NCI-H524 (cell line): ENCODE measurements around the gene ACAP2.
A peak's percentile ranks its signal among the peaks of the same experiment; 100 is the strongest.
"Not testable (repeated sequence)": the region's sequence is repeated elsewhere in the genome, so short reads cannot be mapped to it uniquely, and the experiment has no call there.

Experiments used
- DNase-seq, 2 experiments: peaks; one replicate each; lab custom pipeline; 2025; lab: John Stamatoyannopoulos, UW

ACAP2 gene

GRCh38 chr3:195290643-195291042, 152.2 kb downstream of the ACAP2 start:
- not testable (repeated sequence) for DNase-seq

- DNase-seq = no peak
Measured at GRCh38 chr3:195286115-195286872, 156.5 kb downstream of the ACAP2 start.

GRCh38 chr3:195285372-195285771, 157.4 kb downstream of the ACAP2 start:
- DNase-seq = no peak

GRCh38 chr3:195284842-195285241, 158.0 kb downstream of the ACAP2 start:
- DNase-seq = no peak

GRCh38 chr3:195282961-195283360, 159.9 kb downstream of the ACAP2 start:
- DNase-seq = no peak

GRCh38 chr3:195274259-195274966, 168.4 kb downstream of the ACAP2 start:
- no peak for DNase-seq

DNA sequence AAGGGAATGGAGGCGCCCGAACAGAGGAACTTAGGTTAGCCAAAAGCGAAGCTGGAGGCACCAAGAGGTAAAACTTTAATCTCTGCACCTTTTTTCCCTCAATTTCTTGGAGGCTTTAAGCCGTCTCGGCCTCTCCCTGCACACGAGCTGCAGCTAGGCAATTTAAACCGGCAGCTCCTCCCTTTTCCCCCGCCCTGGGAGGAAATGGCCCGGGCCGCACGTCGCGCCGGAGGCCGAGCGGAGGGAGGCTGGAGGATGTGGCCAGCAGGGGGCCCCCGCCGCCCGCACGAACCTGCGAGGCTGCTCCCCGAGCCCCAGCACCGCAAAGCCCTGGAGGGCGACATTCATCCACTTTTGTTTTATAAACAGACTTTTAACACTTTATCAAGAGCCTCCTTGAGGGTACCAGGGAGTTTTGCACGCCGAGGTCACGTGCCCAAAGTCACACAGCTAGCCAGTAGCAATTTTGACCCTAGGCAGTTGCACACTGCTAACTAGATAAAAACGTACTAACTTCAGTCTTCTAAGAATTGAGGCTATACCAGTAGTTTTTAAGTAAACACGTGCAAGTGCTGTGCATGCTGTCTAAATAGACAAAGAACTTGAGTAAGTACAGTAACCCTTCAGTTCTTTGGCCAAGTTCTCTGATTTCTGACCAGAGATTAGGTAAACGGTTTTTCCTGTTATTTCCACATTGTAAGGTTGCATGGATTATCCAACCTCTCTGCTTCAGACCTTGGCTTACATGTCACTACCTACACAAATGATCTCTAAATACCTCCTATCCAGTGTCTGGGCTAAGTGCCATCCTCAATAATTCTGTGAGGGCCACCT, 171.2 kb downstream of the ACAP2 start:
- DNase-seq = peak; percentile 94 to 95

- peak; percentile 95 to 96 for DNase-seq
Measured at GRCh38 chr3:195270817-195271409, 171.9 kb downstream of the ACAP2 start, which contains the start of gene XXYLT1. Gene XXYLT1, minus strand, starts transcription at chr3:195271159. Its CDS starts 101 bp downstream, at chr3:195271058.

DNA sequence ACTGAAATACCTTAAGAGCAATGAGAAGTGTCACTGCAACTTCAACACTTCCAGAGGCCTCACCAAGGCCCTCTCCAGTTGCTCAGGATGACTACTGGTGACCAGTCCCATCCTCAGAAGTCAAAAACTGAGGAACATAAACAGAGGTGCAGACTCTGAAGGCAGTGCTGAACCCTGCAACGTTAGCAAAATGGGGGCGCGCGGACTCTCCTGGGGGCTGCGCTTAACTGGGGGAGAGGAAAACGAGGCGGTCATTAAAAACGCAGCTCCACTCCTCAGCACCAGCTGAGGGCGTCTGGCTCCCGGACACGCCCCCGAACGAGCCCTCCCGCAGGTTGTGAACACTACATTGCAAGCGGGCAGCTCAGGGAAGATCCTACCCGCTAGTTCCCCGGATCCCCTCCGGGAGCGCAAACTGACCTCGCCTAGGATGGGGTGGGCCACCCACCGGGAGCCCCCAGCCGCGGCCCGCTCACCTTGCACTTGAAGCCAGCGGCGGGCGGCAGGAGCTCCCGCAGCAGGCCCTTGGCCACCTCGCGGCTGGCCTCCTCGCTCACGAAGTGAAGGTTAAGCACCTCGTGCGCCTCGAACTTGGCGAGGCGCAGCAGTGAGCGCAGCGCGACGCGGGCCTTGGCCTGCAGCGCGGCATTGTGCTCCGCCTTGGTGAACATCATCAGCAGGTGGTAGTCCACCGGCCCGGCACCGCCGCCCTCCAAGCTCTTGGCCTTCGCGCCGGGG, 172.6 kb downstream of the ACAP2 start:
- peak; percentile 64 to 78 for DNase-seq

DNA sequence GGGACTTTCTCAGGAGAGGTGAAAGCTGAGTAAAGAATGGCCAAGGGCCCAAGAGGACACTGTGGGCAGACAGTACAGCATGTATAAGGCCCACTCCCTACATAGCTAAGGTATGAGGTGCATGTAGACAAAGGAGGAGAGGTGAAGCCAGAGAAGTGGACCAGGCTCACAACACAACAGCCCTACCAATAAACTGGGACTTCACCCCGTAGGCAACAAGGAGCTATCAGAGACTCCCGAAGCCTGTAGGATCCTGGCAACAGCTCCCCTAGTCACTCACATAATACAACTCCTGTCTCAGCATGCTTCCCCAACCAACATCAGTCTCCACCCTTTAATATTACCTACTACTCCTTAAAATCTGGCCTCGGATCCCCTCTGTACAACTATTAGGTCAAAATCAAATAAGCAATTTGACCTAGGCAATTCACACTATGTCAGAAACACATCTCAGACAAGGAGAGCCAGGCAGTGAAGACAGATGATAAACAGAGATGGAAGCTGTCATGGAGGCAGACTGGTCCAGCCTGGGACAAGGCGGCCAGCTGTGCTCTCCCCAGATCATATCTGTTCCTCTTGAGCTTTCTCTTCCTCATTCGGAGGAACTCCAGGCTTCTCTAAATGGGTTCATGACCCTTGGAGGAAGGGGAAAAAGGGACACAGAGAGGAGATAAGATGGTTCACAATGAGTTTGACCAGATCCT, 173.3 kb downstream of the ACAP2 start:
- DNase-seq = no peak

GRCh38 chr3:195268576-195269309, 174.1 kb downstream of the ACAP2 start:
- DNase-seq = no peak

DNA sequence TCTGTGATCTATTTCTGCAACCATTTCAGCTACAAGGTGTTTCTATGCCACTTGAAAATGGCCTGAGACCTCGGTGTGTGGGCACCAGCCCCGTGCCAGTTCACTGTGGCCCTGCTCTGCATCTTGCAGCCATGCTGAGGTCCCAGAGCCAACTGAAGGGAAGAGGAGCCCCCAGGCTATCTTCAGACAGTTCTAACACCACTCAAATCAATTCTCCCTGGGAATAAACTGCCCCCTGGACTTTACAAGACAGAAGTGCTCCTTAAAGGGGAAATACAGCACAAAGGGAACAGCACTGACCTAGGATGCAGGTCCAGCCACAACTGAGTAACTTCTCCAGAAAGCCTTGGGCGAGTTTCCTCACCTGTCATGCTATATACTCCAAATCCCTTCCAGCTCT, 175.7 kb downstream of the ACAP2 start:
- DNase-seq = no peak

DNA sequence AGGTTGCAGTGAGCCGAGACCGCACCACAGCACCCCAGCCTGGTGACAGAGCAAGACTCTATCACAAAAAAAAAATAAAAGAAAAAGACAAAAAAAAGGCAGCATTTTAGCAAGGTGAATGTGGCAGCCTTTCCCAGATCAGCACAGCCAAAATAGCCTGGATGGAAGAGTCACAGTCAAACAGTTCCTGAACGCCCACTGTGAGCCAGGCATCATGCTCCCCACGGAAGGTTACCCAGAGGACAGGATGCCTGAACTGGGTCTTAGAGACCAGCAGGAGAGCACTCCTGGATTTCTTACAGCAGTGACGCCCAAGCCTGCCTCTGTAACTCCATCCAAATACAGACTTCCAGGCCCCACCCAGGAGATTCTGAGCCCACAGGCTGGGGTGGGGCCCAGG, 176.4 kb downstream of the ACAP2 start:
- DNase-seq = no peak

DNA sequence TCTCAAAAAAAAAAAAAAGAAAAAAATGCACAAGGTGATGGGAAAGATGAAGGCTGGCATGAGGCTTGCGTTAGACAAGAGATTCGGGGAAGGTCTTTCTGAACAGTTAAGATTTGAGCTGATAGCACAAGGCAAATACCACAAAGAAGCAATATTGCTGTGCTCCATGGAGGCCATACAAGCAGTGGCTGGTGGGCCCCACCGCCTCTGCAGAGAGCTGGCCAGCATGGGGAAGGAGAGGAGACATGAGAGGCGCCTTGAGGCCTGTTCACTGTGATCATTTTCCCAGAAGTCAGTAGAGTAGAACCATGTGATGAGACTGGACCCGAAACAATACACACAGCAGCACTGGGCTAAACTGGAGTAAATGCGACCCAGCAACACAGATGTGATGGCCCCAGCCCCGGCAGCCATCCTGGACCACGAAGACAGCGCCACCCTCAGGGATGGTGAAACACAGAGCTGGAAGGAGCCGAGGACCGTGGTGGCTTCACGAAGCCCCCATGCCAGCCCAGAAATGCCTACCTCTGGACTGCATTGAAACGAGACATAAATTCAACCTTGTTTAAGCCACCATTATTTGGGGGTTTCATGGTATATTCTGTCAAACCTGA, 177.3 kb downstream of the ACAP2 start:
- no peak for DNase-seq

GRCh38 chr3:195263925-195264600, 178.8 kb downstream of the ACAP2 start:
- DNase-seq = no peak

DNA sequence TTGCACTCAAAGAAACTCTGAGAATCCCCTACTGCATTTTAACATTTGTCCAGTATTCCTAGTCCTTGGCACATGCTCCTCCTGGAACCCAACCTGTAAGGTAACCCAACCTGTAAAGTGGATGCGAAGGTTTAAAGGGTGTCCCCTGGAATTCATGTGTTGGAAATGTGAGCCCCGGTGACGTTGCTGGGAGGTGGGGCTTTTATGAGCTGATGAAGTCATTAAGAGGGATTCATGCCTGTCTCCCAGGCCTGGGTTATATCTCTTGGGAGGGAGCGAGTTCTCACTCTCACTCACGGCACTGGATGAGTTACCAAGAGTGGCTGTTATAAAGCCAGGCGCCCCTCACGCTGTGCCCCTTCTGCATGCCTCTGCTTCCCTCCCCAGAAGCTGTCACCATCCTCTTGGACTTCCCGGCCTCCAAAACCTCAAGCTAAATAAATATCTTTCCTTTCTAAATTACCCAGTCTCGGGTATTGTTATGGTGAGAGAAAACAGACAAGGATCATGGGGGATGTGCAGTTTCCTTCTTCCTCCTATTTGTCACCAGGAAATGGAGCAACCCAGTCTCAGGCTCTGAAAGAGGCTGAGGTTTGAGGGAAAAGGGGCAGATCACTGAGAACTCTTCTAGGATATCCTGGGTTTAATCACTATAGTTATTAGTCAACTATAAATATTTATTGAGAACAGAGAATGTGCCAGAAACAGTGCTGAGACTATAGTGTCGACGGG, 179.5 kb downstream of the ACAP2 start:
- DNase-seq = no peak

DNA sequence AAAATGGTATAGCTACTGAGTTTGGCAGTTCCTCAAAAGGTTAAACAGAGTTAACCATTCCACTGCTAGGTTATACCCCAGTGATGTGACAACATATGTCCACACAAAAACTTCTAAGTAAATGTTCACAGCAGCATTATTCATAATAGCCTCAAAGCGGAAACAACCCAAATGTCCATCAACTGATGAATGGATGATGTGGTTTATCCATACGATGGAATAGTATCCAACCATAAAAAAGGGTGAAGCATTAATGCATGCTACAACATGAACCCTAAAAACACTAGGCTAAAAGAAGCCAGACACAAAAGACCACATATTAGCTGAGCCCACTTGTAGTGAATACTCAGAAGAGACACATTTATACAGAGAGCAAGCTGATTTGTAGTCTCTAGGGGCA, 180.9 kb downstream of the ACAP2 start:
- no peak for DNase-seq

- peak; percentile 65 to 80 for DNase-seq
Measured at GRCh38 chr3:195260280-195260905, 182.4 kb downstream of the ACAP2 start.
